Fibroblast of lung (primary cell): ENCODE measurements around the gene CEP20.

Experiments used
- CTCF ChIP-seq, 2 donors: IDR thresholded peaks in 1 of 2; conservative IDR thresholded peaks in 1 of 2; 1 replicate in 1 of 2; 2 replicates in 1 of 2; pipeline ENCODE4 v1.5.1; 2011 to 2012; ENCODE audit warnings: low read length in 2 of 2, control low read depth in 1 of 2, inconsistent platforms in 1 of 2, low read depth in 1 of 2, mild to moderate bottlenecking in 1 of 2
- EZH2 ChIP-seq: IDR thresholded peaks from 2 replicates; pipeline ENCODE4 v1.5.1; 2012; ENCODE audit warnings: low read length, control low read depth, mild to moderate bottlenecking; ENCODE audit errors: missing control alignments

DNA sequence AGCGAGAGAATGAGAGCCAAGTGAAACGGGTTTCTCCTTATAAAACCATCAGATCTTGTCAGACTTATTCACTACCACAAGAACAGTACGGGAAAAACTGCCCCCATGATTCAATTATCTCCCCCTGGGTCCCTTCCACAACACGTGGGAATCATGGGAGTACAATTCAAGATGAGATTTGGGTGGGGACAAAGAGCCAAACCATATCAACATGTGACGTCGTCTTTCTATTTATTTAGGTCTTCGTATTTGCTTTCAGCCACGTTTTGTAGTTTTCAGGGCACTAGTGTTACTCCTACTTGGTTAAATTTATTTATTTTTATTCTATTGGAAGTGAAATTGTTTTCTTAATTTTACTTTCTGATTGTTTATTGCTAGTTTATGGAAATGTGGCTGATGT, 27.9 kb upstream of the CEP20 start:
- no peak for TF ChIP-seq CTCF (conservative IDR thresholded peaks at IDR 0.05 in 1 of 2, IDR thresholded peaks at IDR 0.05 in 1 of 2; ENCODE audit: low read depth in 1 of 2, low read length in 2 of 2)
- TF ChIP-seq EZH2, result no peak
